WTC11 (cell line): ENCODE results near the gene PIP4P1.

Experiments used
- CREB1 ChIP-seq: sonication (generic); formaldehyde crosslinking; IDR thresholded peaks from 2 replicates; pipeline ENCODE4 v1.8.0; 2023; ENCODE audit warnings: mild to moderate bottlenecking, missing genetic modification reagents
- ESRRA ChIP-seq: sonication (generic); formaldehyde crosslinking; IDR thresholded peaks from 2 replicates; pipeline ENCODE4 v1.8.1; 2022; ENCODE audit warnings: mild to moderate bottlenecking, missing genetic modification reagents, borderline replicate concordance
- NR1H2 ChIP-seq: sonication (generic); formaldehyde crosslinking; IDR thresholded peaks from 2 replicates; pipeline ENCODE4 v1.9.0; 2021; ENCODE audit warnings: mild to moderate bottlenecking, moderate library complexity, missing genetic modification reagents
- RELA ChIP-seq: sonication (generic); formaldehyde crosslinking; IDR thresholded peaks from 2 replicates; pipeline ENCODE4 v1.8.1; 2022; ENCODE audit warnings: missing genetic modification reagents, mild to moderate bottlenecking, borderline replicate concordance
- RORB ChIP-seq: fragments of 250-450 bp; sonication (Bioruptor Pico); IDR thresholded peaks from 2 replicates; pipeline ENCODE4 v1.9.0; 2021; ENCODE audit warnings: mild to moderate bottlenecking
- ZNF138 ChIP-seq: sonication (generic); formaldehyde crosslinking; conservative IDR thresholded peaks from 2 replicates; pipeline ENCODE4 v1.8.1; 2022; ENCODE audit warnings: mild to moderate bottlenecking, moderate library complexity, missing genetic modification reagents
- TF ChIP-seq, protein P1 (sequence below): fragments of 200-600 bp; IDR thresholded peaks from 2 replicates; pipeline ENCODE4 v1.8.0; 2022; ENCODE audit warnings: antibody characterized with exemption
- TF ChIP-seq, protein P2 (sequence below): sonication (generic); formaldehyde crosslinking; IDR thresholded peaks from 2 replicates; pipeline ENCODE4 v1.8.0; 2022; ENCODE audit warnings: mild to moderate bottlenecking, missing genetic modification reagents
- TF ChIP-seq, protein P3 (sequence below): sonication (generic); formaldehyde crosslinking; IDR thresholded peaks from 2 replicates; pipeline ENCODE4 v1.8.1; 2023; ENCODE audit warnings: mild to moderate bottlenecking, missing genetic modification reagents, moderate library complexity
- TF ChIP-seq, protein P4 (sequence below): sonication (generic); formaldehyde crosslinking; IDR thresholded peaks from 2 replicates; pipeline ENCODE4 v1.8.1; 2022; ENCODE audit warnings: missing genetic modification reagents, borderline replicate concordance
- TF ChIP-seq, protein P5 (sequence below): sonication (generic); formaldehyde crosslinking; IDR thresholded peaks from 2 replicates; pipeline ENCODE4 v1.8.1; 2023; ENCODE audit warnings: mild to moderate bottlenecking, missing genetic modification reagents
- TF ChIP-seq, protein P6 (sequence below): sonication (generic); formaldehyde crosslinking; IDR thresholded peaks from 2 replicates; pipeline ENCODE4 v1.8.0; 2022; ENCODE audit warnings: mild to moderate bottlenecking, missing genetic modification reagents

DNA sequence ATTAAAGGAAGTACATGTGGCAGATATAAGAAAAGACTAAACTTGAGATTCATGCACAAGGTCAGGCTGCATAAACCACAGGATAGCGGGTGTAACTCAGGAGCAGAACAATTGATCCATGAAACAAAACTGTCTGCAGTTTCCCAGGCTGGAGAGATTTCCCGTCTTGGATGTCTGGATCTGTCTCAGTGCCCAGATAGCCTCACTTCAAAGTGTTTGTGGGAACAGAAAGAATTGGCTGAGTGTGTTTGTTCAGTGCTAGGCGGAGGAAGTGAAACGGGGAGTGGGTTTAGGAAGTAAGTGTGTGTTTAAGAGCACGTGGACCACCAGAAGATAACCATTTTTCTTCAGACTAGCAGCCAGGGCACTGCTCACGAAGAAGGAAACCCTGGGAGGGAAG lies 42.7 kb upstream of the PIP4P1 start:
- no peak for TF ChIP-seq ESRRA
- TF ChIP-seq CREB1 (CRISPR knock-in tag): no peak
- TF ChIP-seq, protein P1, sequence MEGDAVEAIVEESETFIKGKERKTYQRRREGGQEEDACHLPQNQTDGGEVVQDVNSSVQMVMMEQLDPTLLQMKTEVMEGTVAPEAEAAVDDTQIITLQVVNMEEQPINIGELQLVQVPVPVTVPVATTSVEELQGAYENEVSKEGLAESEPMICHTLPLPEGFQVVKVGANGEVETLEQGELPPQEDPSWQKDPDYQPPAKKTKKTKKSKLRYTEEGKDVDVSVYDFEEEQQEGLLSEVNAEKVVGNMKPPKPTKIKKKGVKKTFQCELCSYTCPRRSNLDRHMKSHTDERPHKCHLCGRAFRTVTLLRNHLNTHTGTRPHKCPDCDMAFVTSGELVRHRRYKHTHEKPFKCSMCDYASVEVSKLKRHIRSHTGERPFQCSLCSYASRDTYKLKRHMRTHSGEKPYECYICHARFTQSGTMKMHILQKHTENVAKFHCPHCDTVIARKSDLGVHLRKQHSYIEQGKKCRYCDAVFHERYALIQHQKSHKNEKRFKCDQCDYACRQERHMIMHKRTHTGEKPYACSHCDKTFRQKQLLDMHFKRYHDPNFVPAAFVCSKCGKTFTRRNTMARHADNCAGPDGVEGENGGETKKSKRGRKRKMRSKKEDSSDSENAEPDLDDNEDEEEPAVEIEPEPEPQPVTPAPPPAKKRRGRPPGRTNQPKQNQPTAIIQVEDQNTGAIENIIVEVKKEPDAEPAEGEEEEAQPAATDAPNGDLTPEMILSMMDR: no peak
- TF ChIP-seq, protein P2, sequence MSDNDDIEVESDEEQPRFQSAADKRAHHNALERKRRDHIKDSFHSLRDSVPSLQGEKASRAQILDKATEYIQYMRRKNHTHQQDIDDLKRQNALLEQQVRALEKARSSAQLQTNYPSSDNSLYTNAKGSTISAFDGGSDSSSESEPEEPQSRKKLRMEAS (CRISPR knock-in tag): no peak
- TF ChIP-seq, protein P3, sequence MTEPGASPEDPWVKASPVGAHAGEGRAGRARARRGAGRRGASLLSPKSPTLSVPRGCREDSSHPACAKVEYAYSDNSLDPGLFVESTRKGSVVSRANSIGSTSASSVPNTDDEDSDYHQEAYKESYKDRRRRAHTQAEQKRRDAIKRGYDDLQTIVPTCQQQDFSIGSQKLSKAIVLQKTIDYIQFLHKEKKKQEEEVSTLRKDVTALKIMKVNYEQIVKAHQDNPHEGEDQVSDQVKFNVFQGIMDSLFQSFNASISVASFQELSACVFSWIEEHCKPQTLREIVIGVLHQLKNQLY (CRISPR knock-in tag): no peak
- TF ChIP-seq RELA (CRISPR knock-in tag): no peak
- TF ChIP-seq, protein P4, sequence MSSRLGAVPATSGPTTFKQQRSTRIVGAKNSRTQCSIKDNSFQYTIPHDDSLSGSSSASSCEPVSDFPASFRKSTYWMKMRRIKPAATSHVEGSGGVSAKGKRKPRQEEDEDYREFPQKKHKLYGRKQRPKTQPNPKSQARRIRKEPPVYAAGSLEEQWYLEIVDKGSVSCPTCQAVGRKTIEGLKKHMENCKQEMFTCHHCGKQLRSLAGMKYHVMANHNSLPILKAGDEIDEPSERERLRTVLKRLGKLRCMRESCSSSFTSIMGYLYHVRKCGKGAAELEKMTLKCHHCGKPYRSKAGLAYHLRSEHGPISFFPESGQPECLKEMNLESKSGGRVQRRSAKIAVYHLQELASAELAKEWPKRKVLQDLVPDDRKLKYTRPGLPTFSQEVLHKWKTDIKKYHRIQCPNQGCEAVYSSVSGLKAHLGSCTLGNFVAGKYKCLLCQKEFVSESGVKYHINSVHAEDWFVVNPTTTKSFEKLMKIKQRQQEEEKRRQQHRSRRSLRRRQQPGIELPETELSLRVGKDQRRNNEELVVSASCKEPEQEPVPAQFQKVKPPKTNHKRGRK (CRISPR knock-in tag): no peak
- TF ChIP-seq, protein P5, sequence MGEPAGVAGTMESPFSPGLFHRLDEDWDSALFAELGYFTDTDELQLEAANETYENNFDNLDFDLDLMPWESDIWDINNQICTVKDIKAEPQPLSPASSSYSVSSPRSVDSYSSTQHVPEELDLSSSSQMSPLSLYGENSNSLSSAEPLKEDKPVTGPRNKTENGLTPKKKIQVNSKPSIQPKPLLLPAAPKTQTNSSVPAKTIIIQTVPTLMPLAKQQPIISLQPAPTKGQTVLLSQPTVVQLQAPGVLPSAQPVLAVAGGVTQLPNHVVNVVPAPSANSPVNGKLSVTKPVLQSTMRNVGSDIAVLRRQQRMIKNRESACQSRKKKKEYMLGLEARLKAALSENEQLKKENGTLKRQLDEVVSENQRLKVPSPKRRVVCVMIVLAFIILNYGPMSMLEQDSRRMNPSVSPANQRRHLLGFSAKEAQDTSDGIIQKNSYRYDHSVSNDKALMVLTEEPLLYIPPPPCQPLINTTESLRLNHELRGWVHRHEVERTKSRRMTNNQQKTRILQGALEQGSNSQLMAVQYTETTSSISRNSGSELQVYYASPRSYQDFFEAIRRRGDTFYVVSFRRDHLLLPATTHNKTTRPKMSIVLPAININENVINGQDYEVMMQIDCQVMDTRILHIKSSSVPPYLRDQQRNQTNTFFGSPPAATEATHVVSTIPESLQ (CRISPR knock-in tag): no peak
- no peak for TF ChIP-seq ZNF138 (CRISPR knock-in tag)
- TF ChIP-seq RORB (CRISPR knock-in tag): no peak
- TF ChIP-seq, protein P6, sequence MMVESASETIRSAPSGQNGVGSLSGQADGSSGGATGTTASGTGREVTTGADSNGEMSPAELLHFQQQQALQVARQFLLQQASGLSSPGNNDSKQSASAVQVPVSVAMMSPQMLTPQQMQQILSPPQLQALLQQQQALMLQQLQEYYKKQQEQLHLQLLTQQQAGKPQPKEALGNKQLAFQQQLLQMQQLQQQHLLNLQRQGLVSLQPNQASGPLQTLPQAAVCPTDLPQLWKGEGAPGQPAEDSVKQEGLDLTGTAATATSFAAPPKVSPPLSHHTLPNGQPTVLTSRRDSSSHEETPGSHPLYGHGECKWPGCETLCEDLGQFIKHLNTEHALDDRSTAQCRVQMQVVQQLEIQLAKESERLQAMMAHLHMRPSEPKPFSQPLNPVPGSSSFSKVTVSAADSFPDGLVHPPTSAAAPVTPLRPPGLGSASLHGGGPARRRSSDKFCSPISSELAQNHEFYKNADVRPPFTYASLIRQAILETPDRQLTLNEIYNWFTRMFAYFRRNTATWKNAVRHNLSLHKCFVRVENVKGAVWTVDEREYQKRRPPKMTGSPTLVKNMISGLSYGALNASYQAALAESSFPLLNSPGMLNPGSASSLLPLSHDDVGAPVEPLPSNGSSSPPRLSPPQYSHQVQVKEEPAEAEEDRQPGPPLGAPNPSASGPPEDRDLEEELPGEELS (CRISPR knock-in tag): no peak
- TF ChIP-seq NR1H2 (CRISPR knock-in tag): no peak
